ENCODE measurements around the gene YWHAH. TPM values are rescaled to one million over a fixed set of nuclear protein-coding genes. Genes with fewer than 3 reads are reported as not detected.
"Not testable (repeated sequence)": the region's sequence is repeated elsewhere in the genome, so short reads cannot be mapped to it uniquely, and the experiment has no call there.

Gene YWHAH
- polyA plus RNA-seq, 1 experiment = 118 TPM

GRCh38 chr22:31977939-31978338, 33.6 kb downstream of the YWHAH start:
- POLR2A ChIA-PET = no interaction called here
- no peak for TF ChIP-seq CTCF (IDR thresholded peaks at IDR 0.05; ENCODE audit: low read depth, low read length)
- Histone ChIP-seq H3K9me3 (ENCODE audit: control insufficient read depth, insufficient read depth, low read length) (no peaks in the 10 kb centered on the region), H3K4me3 (ENCODE audit: low read depth, low read length) (no peak overlapping the region), H3K27ac (ENCODE audit: low read depth, low read length) (no peak overlapping the region), H3K27me3 (ENCODE audit: control insufficient read depth, insufficient read depth, low read length) (peaks cover 2% of the 10 kb centered on the region)
- DNase-seq (ENCODE audit: low read depth, low spot score) = no peak
- CTCF ChIA-PET = interaction anchor here (0.8 to 5.1 kb wide), 16 partner anchors 17 to 1022 kb away, joined by 3 to 64 read pairs (median 3); no protein-coding TSS in a partner anchor

GRCh38 chr22:31980628-31981027, 36.3 kb downstream of the YWHAH start:
- H3K4me3 ChIP-seq (ENCODE audit: low read depth, low read length) = no peak overlapping the region
- H3K27ac ChIP-seq (ENCODE audit: low read depth, low read length) = no peak overlapping the region
- POLR2A ChIA-PET = no interaction called here
- TF ChIP-seq CTCF (IDR thresholded peaks at IDR 0.05; ENCODE audit: low read depth, low read length) = no peak
- H3K27me3 ChIP-seq (ENCODE audit: control insufficient read depth, insufficient read depth, low read length) = peaks cover 5% of the 10 kb centered on the region
- H3K9me3 ChIP-seq (ENCODE audit: control insufficient read depth, insufficient read depth, low read length) = no peaks in the 10 kb centered on the region
- no peak for DNase-seq (ENCODE audit: low read depth, low spot score)
- CTCF ChIA-PET = interaction anchor here (0.6 to 5.1 kb wide), 3 partner anchors 10 to 1075 kb away, joined by 3 to 64 read pairs (median 7); no protein-coding TSS in a partner anchor

- POLR2A ChIA-PET; H3K9me3 ChIP-seq (ENCODE audit: control insufficient read depth, insufficient read depth, low read length); CTCF ChIA-PET; H3K27me3 ChIP-seq (ENCODE audit: control insufficient read depth, insufficient read depth, low read length); DNase-seq (ENCODE audit: low read depth, low spot score); H3K27ac ChIP-seq (ENCODE audit: low read depth, low read length); H3K4me3 ChIP-seq (ENCODE audit: low read depth, low read length): not testable (repeated sequence)
These were observed 37.6 kb downstream of the YWHAH start for GRCh38 chr22:31981976-31982375.

- H3K27me3 ChIP-seq (ENCODE audit: control insufficient read depth, insufficient read depth, low read length) = peaks cover 5% of the 10 kb centered on the region
- no peak overlapping the region for H3K27ac ChIP-seq (ENCODE audit: low read depth, low read length)
- no peak for TF ChIP-seq CTCF (IDR thresholded peaks at IDR 0.05; ENCODE audit: low read depth, low read length)
- no peak for DNase-seq (ENCODE audit: low read depth, low spot score)
- no peak overlapping the region for H3K4me3 ChIP-seq (ENCODE audit: low read depth, low read length)
- CTCF ChIA-PET = no interaction called here
- no peaks in the 10 kb centered on the region for H3K9me3 ChIP-seq (ENCODE audit: control insufficient read depth, insufficient read depth, low read length)
- POLR2A ChIA-PET = no interaction called here
These were observed 39.7 kb downstream of the YWHAH start for GRCh38 chr22:31983911-31984656.

- no peak for DNase-seq (ENCODE audit: low read depth, low spot score)
- no peak overlapping the region for H3K4me3 ChIP-seq (ENCODE audit: low read depth, low read length)
- H3K27me3 ChIP-seq (ENCODE audit: control insufficient read depth, insufficient read depth, low read length) = peaks cover 6% of the 10 kb centered on the region
- CTCF ChIA-PET = interaction anchor here (0.6 kb wide), 1 partner anchor 10 kb away, joined by 3 read pairs; no protein-coding TSS in a partner anchor
- no peaks in the 10 kb centered on the region for H3K9me3 ChIP-seq (ENCODE audit: control insufficient read depth, insufficient read depth, low read length)
- H3K27ac ChIP-seq (ENCODE audit: low read depth, low read length) = no peak overlapping the region
- TF ChIP-seq CTCF (IDR thresholded peaks at IDR 0.05; ENCODE audit: low read depth, low read length) = no peak
- POLR2A ChIA-PET = no interaction called here
These were observed 42.9 kb downstream of the YWHAH start for GRCh38 chr22:31987218-31987617.

All from AG04450 (cell line).